ENCODE data around the gene FAM177B. TPM values are rescaled to one million over a fixed set of nuclear protein-coding genes. Genes with fewer than 3 reads are reported as not detected.

FAM177B gene
- total RNA-seq, 1 experiment from 2014 or later = not detected

- peaks cover 31% of the 10 kb centered on the region for H3K4me1 Mint-ChIP-seq (ENCODE audit: low read depth, unreplicated experiment)
- no peak overlapping the region for H3K4me3 Mint-ChIP-seq (ENCODE audit: low read depth, unreplicated experiment)
- no peak for TF ChIP-seq CTCF (IDR thresholded peaks at IDR 0.05; ENCODE audit: unreplicated experiment)
- H3K36me3 Mint-ChIP-seq (ENCODE audit: insufficient read depth, unreplicated experiment) = no peaks in the 10 kb centered on the region
- peaks cover 47% of the 10 kb centered on the region for H3K27me3 Mint-ChIP-seq (ENCODE audit: unreplicated experiment)
- CTCF ChIA-PET = no interaction called here
- intact Hi-C loops (cut with micrococcal nuclease; ENCODE audit: unreplicated experiment) = loop anchor here (2.0 kb wide), 1 partner anchor 46 kb away; no protein-coding TSS in a partner anchor
- H3K9me3 Mint-ChIP-seq (ENCODE audit: low read depth, unreplicated experiment) = no peaks in the 10 kb centered on the region
- peak overlapping the region; percentile 16 for H3K27ac Mint-ChIP-seq (ENCODE audit: unreplicated experiment)
- DNase-seq = no peak
- no TSS peak for BruUV-seq (replicated peaks)
These were observed 47.4 kb downstream of the FAM177B start for GRCh38 chr1:222784371-222784770.

GRCh38 chr1:222784916-222785315 is 47.9 kb downstream of the FAM177B start:
- no TSS peak for BruUV-seq (replicated peaks)
- CTCF ChIA-PET = no interaction called here
- Mint-ChIP-seq H3K36me3 (ENCODE audit: insufficient read depth, unreplicated experiment) (no peaks in the 10 kb centered on the region), H3K9me3 (ENCODE audit: low read depth, unreplicated experiment) (no peaks in the 10 kb centered on the region), H3K4me1 (ENCODE audit: low read depth, unreplicated experiment) (peaks cover 31% of the 10 kb centered on the region), H3K27ac (ENCODE audit: unreplicated experiment) (peak overlapping the region; percentile 16), H3K4me3 (ENCODE audit: low read depth, unreplicated experiment) (no peak overlapping the region), H3K27me3 (ENCODE audit: unreplicated experiment) (peaks cover 53% of the 10 kb centered on the region)
- no peak for DNase-seq
- intact Hi-C loops (cut with micrococcal nuclease; ENCODE audit: unreplicated experiment) = loop anchor here (2.0 kb wide), 1 partner anchor 46 kb away; no protein-coding TSS in a partner anchor
- TF ChIP-seq CTCF (IDR thresholded peaks at IDR 0.05; ENCODE audit: unreplicated experiment) = no peak

- intact Hi-C loops (cut with micrococcal nuclease; ENCODE audit: unreplicated experiment) = loop anchor here (2.0 kb wide), 1 partner anchor 47 kb away; no protein-coding TSS in a partner anchor
- Mint-ChIP-seq H3K36me3 (ENCODE audit: insufficient read depth, unreplicated experiment) (no peaks in the 10 kb centered on the region), H3K27ac (ENCODE audit: unreplicated experiment) (no peak overlapping the region), H3K4me1 (ENCODE audit: low read depth, unreplicated experiment) (peaks cover 31% of the 10 kb centered on the region), H3K27me3 (ENCODE audit: unreplicated experiment) (peaks cover 55% of the 10 kb centered on the region), H3K9me3 (ENCODE audit: low read depth, unreplicated experiment) (no peaks in the 10 kb centered on the region), H3K4me3 (ENCODE audit: low read depth, unreplicated experiment) (no peak overlapping the region)
- no TSS peak for BruUV-seq (replicated peaks)
- CTCF ChIA-PET = no interaction called here
- TF ChIP-seq CTCF (IDR thresholded peaks at IDR 0.05; ENCODE audit: unreplicated experiment) = no peak
- no peak for DNase-seq
These were observed 48.5 kb downstream of the FAM177B start for GRCh38 chr1:222785529-222785928.

GRCh38 chr1:222786121-222786520 is 49.1 kb downstream of the FAM177B start:
- no peak for TF ChIP-seq CTCF (IDR thresholded peaks at IDR 0.05; ENCODE audit: unreplicated experiment)
- Mint-ChIP-seq H3K4me3 (ENCODE audit: low read depth, unreplicated experiment) (no peak overlapping the region), H3K27me3 (ENCODE audit: unreplicated experiment) (peaks cover 55% of the 10 kb centered on the region), H3K4me1 (ENCODE audit: low read depth, unreplicated experiment) (peaks cover 31% of the 10 kb centered on the region), H3K9me3 (ENCODE audit: low read depth, unreplicated experiment) (no peaks in the 10 kb centered on the region), H3K27ac (ENCODE audit: unreplicated experiment) (no peak overlapping the region), H3K36me3 (ENCODE audit: insufficient read depth, unreplicated experiment) (no peaks in the 10 kb centered on the region)
- CTCF ChIA-PET = no interaction called here
- intact Hi-C loops (cut with micrococcal nuclease; ENCODE audit: unreplicated experiment) = no loop called here
- no TSS peak for BruUV-seq (replicated peaks)
- DNase-seq = no peak

All from Calu3 (cell line).